ENCODE measurements around the gene MRTFA.

DNA sequence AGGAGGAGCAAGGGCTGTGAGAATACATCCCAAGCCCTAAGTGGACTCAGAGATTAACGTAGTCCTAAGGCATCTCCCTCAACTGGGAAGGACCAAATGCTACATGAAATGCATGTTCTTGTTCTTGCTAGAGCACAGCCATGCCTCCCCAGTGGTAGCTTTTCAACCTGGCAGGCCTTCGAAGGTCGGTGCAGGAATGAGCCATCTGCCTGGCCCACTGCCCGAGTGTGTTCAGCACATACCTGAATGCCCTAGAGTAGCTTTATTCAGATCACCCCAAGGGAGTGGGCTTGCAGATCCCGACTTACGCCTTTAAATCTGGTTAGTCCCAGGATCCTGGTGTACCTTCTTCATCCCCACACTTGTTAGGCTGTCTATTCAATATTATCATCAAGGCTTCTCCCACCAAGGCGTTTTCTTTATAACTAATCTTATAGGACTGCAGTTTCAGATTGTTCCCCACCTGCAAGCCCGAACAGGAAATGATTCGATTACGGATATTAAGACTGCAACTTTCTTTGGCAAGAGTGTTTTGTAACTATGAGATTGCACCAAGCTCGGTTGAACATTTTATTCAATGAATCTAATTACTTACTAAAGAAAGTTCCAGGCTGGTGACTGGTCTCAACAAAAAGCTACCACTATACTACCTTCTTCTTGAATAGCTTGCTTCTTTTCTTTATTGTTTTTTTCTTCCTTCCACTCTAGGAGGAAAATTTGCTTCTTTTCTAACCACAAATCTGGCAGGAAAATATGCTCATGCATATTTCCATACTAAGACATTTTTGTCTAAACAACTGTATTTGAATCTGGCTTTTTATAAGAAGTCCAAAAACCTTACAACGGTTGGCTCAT is 150.5 kb downstream of the MRTFA start:
- TF ChIP-seq, protein P1, sequence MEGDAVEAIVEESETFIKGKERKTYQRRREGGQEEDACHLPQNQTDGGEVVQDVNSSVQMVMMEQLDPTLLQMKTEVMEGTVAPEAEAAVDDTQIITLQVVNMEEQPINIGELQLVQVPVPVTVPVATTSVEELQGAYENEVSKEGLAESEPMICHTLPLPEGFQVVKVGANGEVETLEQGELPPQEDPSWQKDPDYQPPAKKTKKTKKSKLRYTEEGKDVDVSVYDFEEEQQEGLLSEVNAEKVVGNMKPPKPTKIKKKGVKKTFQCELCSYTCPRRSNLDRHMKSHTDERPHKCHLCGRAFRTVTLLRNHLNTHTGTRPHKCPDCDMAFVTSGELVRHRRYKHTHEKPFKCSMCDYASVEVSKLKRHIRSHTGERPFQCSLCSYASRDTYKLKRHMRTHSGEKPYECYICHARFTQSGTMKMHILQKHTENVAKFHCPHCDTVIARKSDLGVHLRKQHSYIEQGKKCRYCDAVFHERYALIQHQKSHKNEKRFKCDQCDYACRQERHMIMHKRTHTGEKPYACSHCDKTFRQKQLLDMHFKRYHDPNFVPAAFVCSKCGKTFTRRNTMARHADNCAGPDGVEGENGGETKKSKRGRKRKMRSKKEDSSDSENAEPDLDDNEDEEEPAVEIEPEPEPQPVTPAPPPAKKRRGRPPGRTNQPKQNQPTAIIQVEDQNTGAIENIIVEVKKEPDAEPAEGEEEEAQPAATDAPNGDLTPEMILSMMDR (IDR thresholded peaks at IDR 0.05), result no peak
- no peak for TF ChIP-seq POLR2AphosphoS5 (IDR thresholded peaks at IDR 0.05)
